GM19372 (cell line): Measurements from ENCODE around the gene ATXN7L2.

ENCODE experiments used
- ATAC-seq: cut with Tn5 transposase; IDR thresholded peaks from one replicate; pipeline ENCODE4 v1.9.1; 2021; ENCODE audit warnings: mild to moderate bottlenecking, low read depth, moderate library complexity; ENCODE audit not compliant: unreplicated experiment

ATXN7L2 gene

GRCh38 chr1:109495738-109496137 is 12.0 kb downstream of the ATXN7L2 start:
- no peak for ATAC-seq

- ATAC-seq = no peak
These were observed 13.9 kb downstream of the ATXN7L2 start for GRCh38 chr1:109497449-109498160.

GRCh38 chr1:109498161-109498801 is 14.6 kb downstream of the ATXN7L2 start:
- ATAC-seq = no peak

GRCh38 chr1:109499081-109499480 is 15.4 kb downstream of the ATXN7L2 start:
- ATAC-seq = no peak

GRCh38 chr1:109499661-109500536 is 16.2 kb downstream of the ATXN7L2 start:
- ATAC-seq = no peak

GRCh38 chr1:109500941-109501381 is 17.3 kb downstream of the ATXN7L2 start:
- no peak for ATAC-seq

GRCh38 chr1:109501644-109502363 is 18.1 kb downstream of the ATXN7L2 start:
- no peak for ATAC-seq

GRCh38 chr1:109502364-109502851 is 18.7 kb downstream of the ATXN7L2 start:
- ATAC-seq = no peak

GRCh38 chr1:109503935-109504334 is 20.2 kb downstream of the ATXN7L2 start:
- ATAC-seq = no peak

GRCh38 chr1:109504974-109505373 is 21.3 kb downstream of the ATXN7L2 start:
- no peak for ATAC-seq

GRCh38 chr1:109508001-109508872 is 24.5 kb downstream of the ATXN7L2 start:
- no peak for ATAC-seq

- no peak for ATAC-seq
These were observed 25.1 kb downstream of the ATXN7L2 start for GRCh38 chr1:109508873-109509175.

GRCh38 chr1:109509176-109510134 is 25.8 kb downstream of the ATXN7L2 start, which contains the start of gene AMIGO1:
TSS of gene AMIGO1 (minus strand) at chr1:109509727. CDS start at chr1:109508912, 815 bp downstream.
- ATAC-seq = peak; percentile 59

- no peak for ATAC-seq
These were observed 29.5 kb downstream of the ATXN7L2 start for GRCh38 chr1:109513110-109513710.

GRCh38 chr1:109514846-109515245 is 31.1 kb downstream of the ATXN7L2 start:
- no peak for ATAC-seq

- no peak for ATAC-seq
These were observed 33.2 kb downstream of the ATXN7L2 start for GRCh38 chr1:109516872-109517271.

- ATAC-seq = no peak
These were observed 33.6 kb downstream of the ATXN7L2 start for GRCh38 chr1:109517337-109517736.
